Measurements from ENCODE around the gene ZNF831.

The ZNF831 gene

DNA sequence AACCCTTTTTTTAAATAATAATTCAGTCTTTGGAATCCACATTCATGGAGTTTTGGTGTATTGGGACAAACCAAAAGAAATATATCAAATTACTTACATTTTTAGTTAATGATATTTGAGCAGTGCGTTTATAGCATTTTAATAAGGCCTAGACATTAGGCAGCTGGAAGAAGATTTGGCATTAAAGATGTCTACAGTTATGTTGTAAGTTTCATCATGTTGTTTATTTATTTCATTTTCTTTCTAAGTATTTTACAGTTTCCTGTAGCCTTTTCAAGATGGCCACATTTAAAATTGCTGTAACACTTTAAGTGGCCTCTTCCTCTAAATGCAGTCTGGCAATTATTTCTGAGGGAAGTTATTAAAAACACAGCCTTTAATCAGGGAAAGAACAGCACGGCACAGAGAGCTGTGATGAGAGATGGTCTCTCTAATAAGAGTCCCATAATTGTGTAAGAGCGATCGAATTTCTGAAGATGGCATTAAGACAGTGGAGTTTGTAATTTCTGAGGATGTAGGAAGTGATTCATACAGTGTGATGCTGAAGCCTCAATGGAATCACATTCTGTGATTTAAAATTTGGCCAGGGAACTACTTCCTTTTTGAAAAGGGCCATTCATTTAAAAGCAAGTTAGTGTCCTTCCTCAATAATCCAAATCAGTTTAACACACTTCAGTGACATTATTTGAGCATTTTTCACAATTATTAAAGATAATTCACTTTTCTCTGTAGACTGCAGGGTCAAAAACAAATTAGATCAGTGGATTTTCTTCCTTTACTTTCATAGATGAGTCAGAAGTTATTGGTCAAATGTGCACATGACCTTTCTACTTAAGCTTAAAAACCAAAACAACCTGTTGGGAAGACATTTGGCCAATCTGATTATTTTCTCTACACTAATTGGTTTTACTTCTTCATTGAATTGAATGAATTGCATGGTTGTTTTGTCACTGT is 84.4 kb downstream of the ZNF831 start:
- DNase-seq (ENCODE audit: low read depth, low spot score) = no peak

DNA sequence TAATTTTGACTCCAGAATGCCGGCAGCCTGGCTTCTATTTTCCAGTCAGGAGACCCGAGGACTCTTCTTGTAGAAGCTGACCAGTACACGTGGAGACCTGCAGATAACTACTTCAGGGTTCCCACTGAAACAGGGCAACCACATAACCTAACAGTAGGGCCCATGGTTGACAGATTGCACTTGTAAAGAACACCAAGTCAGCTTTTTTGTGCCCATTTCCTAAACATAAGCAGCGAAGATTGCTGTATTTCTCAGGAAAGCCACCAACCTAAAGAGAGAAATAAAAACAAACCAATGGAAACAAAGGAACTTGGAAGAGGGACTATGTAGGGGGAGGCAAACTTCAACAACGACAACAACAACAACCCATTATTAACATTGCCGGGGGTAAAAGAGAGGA is 86.7 kb downstream of the ZNF831 start:
- DNase-seq (ENCODE audit: low read depth, low spot score) = no peak

DNA sequence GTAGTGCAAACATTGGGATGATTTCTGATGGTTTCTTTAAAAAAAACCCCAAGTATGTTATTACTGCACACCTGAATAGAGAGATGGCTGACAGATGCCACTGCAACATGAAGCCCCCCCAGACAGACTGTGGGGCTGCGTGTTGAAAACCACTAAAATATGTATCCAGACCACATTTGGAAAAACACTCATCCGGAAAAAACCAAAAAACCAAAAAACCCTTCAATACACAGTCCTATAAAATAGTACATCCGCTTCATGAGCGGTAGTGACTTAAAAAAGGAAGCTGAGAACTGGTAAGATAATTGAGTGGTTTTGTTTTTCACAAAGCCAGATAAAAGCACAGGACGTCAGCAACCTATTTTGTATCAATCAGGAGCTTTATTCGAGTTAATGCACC is 89.7 kb downstream of the ZNF831 start:
- no peak for DNase-seq (ENCODE audit: low read depth, low spot score)

DNA sequence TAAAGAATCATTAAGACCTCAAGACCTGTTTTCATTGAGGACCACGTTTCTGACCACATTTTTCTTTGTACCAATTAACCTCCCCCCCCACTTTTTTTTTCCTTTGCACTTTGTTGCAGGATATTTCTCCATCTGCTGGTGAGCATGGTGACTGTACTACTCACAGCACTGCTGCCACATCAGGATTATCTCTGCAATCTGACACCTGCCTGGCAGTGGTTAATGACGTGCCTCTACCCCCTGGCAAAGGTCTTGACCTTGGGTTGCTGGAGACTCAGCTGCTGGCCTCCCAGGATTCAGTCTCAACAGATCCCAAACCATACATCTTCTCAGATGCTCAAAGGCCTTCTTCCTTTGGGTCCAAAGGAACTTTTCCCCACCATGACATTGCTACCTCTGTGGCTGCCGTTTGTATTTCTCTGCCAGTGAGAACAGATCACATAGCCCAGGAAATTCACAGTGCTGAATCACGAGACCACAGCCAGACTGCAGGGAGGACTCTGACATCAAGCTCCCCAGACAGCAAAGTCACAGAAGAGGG is 90.2 kb downstream of the ZNF831 start:
- DNase-seq (ENCODE audit: low read depth, low spot score) = no peak

DNA sequence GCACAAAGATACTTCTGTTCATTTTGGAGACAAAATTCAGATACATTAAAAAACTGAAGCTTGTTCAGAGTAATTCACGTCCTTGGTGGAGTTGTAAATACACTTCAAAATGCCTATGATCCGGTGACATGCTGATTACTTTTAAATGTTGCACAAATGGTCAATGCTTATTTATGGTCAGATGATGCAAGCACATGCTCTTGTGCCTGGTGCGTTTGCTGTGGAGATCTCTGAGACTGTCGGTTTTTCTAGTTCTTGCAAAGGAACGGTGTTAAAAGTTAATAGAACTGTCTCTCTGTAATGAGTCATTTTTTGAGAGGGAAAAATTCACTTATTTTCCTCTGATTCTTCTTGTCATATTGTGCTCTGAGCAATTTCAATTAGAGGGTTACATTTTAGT is 91.6 kb downstream of the ZNF831 start:
- no peak for DNase-seq (ENCODE audit: low read depth, low spot score)

DNA sequence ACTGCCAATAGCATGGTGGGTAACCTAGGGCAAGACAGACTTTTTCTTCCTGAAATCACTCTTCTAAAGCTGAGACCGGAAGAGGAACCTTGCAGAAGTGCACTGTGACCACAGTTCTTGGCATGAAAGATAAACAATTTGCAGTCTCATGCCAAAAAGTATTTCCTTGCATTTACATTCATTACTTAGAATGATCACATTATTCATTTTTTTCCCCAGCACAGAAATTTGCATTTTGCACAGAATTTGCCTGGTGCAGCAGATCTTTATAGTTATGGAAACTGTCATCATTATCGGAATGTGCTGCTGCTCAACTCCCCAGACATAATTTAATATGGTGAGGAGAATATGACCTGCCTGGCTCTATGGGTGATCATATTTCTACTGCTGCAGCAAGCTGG is 94.6 kb downstream of the ZNF831 start:
- DNase-seq (ENCODE audit: low read depth, low spot score) = no peak

DNA sequence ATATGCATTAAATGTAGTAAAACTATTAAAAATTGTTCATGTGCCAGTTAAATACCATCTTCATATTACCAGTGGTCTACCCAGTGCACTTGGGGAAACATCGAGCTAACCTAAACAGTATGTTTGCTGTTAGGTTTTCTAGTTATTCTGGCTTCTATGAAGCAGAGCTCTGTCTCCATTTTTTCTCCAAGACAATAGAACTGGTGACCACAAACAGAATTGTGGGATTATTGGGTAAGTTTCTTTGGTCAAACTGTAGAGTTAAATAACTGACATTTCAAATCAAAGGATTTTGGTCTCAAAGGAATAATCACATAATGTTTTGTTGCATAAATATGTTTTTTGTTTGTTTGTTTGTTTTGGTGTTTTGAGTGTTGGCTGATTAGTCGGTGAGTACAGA is 96.3 kb downstream of the ZNF831 start:
- DNase-seq (ENCODE audit: low read depth, low spot score) = no peak

DNA sequence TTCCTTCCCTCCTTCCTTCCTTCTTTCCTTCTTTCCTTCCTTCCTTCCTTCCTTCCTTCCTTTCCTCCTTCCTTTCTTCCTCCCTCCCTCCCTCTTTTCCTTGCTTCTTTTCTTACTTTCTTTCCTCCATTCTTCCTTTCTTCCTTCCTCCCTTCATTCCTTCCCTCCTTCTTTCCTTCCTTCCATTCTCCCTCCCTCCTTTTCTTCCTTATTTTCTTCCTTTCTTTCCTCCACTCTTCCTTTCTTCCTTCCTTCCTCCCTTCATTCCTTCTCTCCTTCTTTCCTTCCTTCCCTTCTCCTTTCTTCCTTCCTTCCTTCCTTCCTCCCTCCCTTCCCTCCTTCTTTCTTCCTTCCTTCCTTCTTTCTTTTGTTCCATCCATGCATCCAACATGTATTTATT is 101.7 kb downstream of the ZNF831 start:
- no peak for DNase-seq (ENCODE audit: low read depth, low spot score)

DNA sequence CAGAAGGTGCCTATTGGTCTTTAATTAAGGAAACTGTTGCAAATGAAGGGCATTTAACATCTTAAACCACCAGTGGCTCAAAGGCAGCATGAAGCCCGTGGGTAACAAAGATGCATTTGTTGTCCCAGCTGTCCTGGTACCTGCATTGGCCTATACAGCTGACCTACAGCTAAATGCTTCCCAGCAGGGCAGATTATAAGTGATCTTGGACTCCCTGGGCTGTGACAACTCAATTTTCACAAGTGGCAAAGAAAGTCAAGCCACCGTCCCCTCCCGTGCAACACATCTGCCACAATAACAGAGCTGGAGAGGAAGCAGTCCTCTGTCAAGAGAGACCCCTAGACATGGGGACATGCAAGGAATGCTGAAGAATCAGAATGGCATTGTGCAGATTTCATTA is 105.2 kb downstream of the ZNF831 start:
- no peak for DNase-seq (ENCODE audit: low read depth, low spot score)

DNA sequence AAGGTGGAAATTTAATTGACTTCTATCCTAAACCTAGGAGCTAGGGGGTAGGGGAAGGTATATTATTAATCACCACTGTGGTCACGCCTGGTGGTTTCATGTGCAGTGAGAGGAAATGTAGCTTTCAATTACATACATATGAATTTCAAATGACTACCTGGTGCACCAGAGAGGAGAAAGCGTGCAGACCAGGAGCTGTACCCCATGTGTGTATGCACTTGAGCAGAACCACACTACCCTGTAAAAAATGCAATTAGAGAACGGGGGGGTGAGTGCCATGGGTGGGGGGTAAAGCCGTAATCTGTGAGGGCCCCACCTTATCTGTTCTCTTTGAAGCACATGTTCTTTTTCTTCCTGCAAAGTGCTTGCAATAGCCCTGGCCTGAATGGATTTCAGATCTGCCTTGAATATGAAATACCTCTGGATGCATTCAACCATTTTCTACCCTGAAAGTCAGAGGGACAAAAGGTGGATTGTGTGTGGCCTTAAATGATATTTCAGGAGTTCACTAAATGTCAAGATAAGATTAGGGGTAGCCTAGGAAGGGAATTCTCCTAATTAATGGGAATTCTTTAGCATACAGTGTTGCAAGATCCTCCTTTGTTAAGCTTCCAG is 105.9 kb downstream of the ZNF831 start:
- DNase-seq (ENCODE audit: low read depth, low spot score) = no peak

DNA sequence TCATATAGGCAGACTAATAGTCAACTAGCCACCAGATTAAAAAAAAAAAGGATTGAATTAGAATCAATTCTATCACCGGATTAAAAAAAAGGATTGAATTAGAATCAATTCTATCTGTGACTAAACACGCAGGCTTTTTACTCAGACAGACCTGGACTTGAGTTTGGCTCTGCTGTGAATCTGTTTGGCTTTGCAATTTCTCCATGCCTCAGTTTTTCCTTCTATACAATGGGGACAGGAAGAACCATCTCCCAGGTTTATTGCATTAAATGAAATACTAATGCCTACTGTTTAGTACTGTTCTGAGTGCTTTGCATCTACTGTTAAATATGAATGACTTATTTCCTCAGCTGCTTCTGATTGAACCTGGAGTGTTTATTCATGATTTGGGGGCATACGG is 106.8 kb downstream of the ZNF831 start:
- no peak for DNase-seq (ENCODE audit: low read depth, low spot score)

DNA sequence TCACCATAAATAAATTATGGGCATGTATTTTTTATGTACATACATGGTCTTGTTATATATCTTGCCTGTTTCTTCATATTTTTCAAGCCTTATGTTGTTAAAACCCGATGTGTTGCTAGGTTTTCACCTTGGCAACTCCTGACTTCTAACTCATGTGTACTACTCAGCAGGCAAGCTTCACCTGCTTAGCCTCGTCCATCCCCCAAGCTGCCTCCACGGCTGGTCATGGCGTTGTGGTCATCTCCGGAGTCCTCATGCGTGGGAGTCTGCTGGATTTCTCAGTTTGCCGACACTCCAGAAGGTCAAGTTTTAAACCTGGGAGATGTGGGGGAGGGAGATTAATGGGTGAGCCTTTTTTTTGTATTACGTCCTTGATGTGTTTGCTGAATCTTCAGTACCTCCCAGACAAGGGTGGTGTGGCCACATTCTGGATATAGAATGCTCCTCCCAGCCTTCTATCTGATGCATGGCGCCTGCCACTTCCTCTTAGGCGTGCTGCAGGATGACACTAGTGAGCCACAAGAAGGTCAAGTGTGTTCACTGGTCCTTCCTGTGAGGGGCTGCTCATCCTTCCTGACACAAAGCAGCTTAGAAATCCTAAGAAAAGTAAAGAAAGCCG is 110.2 kb downstream of the ZNF831 start:
- no peak for DNase-seq (ENCODE audit: low read depth, low spot score)

DNA sequence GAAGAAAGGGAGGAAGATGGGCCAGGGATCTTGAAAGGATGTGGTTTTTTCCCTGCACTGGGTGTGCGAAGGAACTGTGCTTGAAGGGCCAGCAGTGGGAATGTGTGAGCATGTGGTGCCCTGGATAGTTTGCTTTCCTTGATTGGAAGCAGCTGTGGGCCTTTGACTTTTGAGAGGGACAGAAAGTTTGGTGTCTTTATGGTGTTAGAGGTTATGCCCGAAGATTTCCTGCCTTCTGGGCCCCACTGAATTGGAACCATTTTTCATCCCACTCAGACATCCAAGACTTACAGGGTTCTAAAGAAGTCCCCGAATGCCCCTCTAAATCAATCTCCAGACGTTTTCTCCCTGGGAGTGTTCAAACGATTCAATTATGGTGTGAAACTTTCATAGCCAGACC is 113.3 kb downstream of the ZNF831 start:
- DNase-seq (ENCODE audit: low read depth, low spot score) = no peak

DNA sequence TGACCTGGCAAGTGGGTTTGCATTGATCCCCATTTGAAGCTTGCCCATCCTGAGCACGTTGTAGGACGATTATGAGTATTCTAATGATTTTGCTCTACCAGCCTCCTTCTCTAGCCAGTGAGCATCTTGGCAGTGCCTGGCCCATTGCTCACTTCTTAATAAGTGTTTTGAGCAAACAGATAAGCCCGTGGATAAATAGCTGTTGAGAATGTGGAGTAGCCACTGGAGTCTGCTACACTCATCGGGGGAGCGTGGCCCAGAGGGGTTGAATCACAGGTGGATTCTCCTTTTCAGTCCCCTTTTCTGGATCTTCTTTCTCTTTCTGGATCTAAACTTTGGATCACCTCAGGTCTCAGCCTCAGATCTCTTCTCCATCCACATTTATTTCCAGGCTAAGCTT is 120.8 kb downstream of the ZNF831 start:
- DNase-seq (ENCODE audit: low read depth, low spot score) = no peak

DNA sequence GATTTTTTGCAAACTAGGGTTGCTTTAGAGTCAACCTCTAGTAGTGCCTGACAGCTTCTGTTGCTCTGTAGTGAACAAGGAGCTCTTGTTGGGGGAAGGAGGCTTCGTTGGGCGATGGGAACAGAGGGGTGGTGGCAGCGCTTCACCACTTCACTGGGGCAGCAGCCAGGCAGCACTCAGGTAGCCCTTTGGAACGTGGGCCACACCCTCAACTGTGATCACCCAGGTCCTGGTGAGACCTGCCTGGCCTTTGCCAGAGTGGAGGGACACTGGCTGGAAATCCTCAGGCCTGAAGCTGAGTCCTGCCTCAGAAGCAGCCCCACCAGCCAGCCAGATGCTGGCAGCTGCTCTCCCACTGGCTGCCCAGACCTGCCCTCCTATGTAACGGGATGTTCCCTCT is 126.4 kb downstream of the ZNF831 start:
- DNase-seq (ENCODE audit: low read depth, low spot score) = no peak

DNA sequence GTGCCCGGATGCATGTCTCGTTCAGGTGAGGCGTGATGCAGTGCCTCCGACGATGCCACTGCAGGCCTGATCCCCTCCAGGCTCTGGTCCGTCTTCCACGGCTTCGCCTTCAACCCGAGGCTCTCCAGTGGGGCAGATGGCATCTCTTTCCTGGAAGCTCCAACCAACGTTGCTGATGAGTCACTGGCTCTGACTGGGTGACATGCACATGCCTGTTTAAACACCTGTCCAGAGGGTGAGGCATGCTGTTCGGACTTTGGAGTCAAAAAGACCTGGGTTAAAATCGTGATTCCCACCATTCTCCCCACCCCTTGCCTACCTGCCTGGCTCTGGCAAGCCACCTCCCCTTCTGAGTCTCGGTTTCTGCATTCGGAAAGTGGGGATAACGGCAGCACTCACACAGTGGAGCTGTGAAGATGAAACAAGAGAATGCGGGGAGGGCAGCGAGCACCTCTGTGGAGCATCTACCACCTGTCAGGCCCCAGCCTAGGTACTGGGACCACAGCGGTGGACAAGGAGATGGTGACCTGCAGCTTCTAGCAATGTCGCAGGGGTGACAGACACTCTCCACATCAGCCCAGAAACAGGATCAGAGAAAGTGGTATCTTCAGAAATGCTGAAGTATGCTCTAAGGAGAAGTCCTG is 128.2 kb downstream of the ZNF831 start:
- DNase-seq (ENCODE audit: low read depth, low spot score) = no peak

DNA sequence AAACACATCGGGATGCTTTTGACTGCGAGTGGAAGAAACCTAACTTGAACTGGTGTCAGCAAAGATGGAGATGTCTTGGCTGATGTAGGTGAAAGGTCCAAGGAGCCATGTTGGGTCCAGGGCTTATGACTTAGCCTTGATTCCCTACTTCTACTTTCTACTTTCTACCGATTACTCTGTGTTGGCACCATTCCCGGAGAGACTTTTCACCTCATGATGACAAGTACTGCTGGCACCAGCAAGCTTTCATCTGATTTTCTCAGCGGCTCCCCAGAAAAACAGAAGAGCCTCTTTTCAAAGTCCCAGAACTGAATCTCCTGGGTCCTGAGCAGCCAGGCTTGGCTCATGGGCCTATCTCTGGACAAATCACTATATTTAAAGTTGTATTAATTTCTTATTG is 131.9 kb downstream of the ZNF831 start:
- DNase-seq (ENCODE audit: low read depth, low spot score) = no peak

DNA sequence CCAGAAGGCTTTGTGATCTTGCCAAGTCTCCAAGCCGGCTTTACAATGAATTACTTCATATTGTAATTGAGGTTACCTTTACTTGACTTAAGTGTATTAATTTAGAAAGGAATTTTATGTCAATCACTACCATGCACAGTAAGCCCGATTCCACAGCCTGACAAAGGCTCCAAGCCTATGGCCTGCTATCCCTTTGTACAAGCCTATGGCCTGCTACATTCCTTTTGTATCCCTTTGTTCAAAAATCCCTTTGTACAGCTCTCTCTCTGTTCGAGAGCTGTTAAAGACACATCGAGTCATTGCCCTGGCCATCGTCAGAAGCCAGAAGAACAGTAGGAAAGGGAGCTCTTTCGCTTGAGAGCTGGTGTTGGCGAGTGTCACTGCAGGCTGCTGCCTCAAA is 134.1 kb downstream of the ZNF831 start:
- no peak for DNase-seq (ENCODE audit: low read depth, low spot score)

DNA sequence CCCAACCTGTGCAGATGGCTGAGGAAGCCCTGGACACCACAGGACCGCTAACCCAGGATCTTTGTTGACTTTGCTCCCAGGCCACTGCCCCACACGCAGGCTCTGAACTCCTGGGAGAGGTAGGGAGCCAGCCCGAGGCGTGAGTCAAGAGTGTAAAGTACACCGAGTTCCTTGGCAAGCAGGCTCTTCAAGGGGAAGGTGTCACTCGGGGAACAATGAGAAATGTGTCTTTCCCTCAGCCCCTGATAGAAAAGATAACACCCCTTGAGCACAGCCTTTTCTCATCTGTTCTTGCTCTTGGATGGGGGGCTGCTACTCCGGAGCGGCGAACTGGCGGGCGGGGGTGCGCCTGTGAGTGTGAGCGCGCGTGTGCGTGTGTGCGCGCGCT is 136.3 kb downstream of the ZNF831 start:
- no peak for DNase-seq (ENCODE audit: low read depth, low spot score)

DNA sequence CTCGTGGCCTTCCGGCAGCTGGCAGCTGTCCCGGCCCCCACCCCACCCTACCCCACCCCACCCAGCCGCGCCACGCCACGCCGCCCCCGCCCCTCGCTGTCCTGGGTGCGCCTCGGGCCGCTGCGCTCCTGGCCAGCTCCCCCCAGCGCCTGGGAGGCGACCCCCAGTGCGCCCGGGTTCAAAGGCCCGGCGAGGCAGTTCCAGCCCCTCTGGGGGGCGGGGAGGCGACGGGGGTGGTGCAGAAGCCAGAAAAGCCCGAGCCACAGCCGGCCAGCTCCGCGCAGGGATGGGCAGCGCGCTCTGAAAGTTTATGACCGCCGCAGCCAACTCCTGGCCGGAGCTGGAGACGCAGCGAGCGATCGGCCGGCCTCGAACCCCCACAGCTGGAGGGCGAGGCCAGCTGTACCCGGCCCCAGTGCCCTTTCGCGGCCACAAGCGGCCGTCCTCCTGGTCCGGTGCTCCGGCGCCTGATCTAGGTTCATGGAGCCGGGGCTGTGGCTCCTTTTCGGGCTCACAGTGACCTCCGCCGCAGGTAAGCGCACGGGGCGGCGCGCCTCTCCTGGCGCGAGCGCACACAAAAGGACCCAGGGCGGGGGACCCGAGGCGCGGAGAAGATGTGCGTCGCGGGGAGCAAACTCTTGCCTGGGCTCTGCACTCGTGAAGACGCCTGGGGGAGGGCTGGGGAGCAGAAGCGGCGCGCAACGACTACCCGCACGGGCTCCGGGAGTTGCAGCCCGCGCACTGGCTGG is 136.9 kb downstream of the ZNF831 start, which contains the start of gene EDN3:
EDN3 (plus strand) TSS at position 279 of the 749 bp plus-strand sequence; CDS start at position 481, 202 bp downstream.
- no peak for DNase-seq (ENCODE audit: low read depth, low spot score)

DNA sequence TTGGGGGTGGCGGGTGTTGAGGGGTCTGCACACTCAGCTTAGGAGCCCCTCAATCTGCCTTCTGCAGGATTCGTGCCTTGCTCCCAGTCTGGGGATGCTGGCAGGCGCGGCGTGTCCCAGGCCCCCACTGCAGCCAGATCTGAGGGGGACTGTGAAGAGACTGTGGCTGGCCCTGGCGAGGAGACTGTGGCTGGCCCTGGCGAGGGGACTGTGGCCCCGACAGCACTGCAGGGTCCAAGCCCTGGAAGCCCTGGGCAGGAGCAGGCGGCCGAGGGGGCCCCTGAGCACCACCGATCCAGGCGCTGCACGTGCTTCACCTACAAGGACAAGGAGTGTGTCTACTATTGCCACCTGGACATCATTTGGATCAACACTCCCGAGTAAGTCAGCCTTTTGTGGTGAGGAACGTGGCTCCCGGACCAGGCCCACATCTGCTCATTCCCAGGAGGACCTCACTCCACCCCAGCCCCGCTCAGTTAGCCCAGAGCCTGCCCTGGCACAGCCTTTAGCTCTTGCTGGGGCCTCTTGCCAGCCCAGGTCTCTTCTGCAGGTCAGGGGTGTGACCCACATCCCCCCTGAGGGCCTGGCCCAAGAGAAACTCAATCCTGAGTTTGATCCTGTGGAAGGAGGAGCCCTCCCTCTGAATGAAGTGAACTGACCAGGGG is 137.9 kb downstream of the ZNF831 start:
- no peak for DNase-seq (ENCODE audit: low read depth, low spot score)
